D721Med (cell line): ENCODE data around the gene FOCAD.

ENCODE experiments used
- DNase-seq: peaks from one replicate; pipeline ENCODE4 v3.0.0; 2011; ENCODE audit warnings: low spot score; ENCODE audit not compliant: insufficient read length
- FAIRE-seq: peaks from 2 replicates; lab custom pipeline; 2011; peaks lifted over from hg19 to GRCh38; lab: Jason Lieb, UNC
- CTCF ChIP-seq: IDR thresholded peaks from 2 replicates; pipeline ENCODE4 v1.5.1; 2012; ENCODE audit warnings: mild to moderate bottlenecking, control low read depth; ENCODE audit not compliant: insufficient read depth; ENCODE audit errors: missing control alignments

Gene FOCAD

DNA sequence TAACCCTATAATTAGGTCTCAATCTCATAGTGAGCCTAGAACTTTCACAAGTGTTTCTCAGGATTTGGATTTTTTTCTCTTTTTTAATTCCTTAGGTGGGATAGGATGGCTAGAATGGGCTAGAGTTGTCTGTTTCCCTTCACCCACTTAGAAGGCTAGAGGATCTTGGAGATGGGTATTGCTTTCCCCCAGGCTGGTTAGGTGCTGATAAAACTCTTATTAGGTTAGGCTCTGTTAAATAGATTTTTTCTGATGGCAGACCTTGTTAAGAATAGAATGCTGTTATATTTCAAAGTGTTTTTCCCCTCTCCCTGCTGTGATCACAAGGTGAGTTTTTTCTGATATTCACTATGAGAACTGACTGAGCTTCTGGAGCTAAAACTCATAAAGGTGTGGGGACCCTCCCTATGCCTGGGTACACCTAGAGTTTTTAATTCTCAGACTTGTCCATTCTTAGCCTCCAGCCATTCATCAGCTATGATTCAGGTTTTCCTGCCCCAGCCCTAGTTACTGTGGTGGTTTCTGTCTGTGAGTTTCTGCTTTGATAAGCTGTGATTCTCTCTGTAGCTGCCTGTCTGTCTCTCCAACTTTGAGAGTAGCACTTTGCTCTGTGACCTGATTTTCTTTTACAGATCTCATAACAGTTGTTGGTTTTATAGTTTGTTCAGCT lies 215.0 kb downstream of the FOCAD start:
- DNase-seq (no peak), FAIRE-seq (no peak)
- no peak for TF ChIP-seq CTCF

DNA sequence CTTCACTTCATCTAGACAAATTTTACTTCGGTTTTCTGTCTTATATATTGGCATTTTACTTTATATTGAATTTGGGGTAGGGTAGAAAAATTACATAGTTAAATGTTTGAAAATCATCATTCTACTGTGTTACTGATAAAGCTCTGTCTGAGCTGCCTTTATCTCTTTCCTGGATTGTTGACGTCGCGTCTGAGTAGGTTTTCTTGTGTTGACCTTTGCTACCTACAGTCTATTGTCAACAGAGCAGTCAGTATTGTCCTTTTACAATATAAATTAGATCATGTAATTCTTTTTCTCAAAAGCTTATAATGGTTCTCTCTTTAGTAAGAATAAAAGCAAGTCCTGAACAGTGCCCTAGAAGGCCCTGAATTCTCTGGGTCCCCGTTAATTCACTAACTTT lies 219.2 kb downstream of the FOCAD start:
- no peak for FAIRE-seq
- TF ChIP-seq CTCF = no peak

GRCh38 chr9:20904995-20905394 lies 220.9 kb downstream of the FOCAD start:
- FAIRE-seq = no peak
- TF ChIP-seq CTCF = no peak
- DNase-seq = no peak

More for the DNA sequence above, 219.2 kb downstream of the FOCAD start:
- DNase-seq = no peak

GRCh38 chr9:20906326-20906725 lies 222.3 kb downstream of the FOCAD start:
- FAIRE-seq = no peak
- no peak for DNase-seq
- TF ChIP-seq CTCF = no peak

DNA sequence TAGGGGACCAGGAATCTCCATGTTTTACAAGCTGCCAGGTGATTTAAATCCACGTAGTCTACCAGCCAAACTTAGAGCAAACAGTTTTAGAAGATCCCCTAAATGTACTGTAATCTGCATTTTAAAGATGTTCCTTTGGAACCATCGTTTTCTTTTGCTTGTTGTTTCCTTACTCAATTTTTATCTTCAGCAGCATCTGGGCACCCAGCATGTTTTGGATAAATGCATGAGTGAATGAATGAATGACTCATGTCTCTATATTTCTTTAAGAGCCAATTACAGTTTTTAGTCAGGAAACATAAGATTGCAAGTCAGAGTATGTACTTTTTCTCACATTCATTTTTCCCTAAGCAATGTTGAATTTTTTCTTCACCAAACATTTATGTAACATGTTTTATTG lies 224.4 kb downstream of the FOCAD start:
- no peak for DNase-seq
- no peak for FAIRE-seq
- no peak for TF ChIP-seq CTCF

- FAIRE-seq (no peak), DNase-seq (no peak)
- no peak for TF ChIP-seq CTCF
Observed at GRCh38 chr9:20914556-20914955, 230.5 kb downstream of the FOCAD start.

- no peak for TF ChIP-seq CTCF
- DNase-seq = no peak
- FAIRE-seq = no peak
Observed at GRCh38 chr9:20921362-20921761, 237.3 kb downstream of the FOCAD start.
